ENCODE data around the gene CTSG. TPM values are rescaled to one million over a fixed set of nuclear protein-coding genes. Genes with fewer than 3 reads are reported as not detected.
"Not testable (repeated sequence)": the region's sequence is repeated elsewhere in the genome, so short reads cannot be mapped to it uniquely, and the experiment has no call there.

The CTSG gene
- total and polyA plus RNA-seq, 12 donors = 0.13 to 0.55 (median 0.39) TPM; not detected in 7

DNA sequence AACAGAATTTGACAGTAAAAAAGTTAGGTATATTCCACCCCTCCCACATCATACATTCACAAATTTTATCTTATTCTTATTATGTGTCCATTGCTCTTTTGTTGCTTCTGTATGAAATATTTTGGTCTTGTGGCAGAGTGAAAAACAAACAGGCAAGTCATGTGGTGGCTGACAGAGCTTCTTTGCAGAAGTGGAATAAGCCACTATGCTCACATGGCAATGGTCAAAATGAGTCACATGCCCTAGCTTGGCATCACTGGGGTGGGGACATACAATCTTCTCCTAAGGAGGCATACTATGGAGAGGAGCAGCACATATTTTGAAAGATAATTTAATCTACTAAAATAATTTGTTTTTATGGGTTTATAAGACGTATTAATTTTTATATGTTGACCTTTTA, 40.3 kb downstream of the CTSG start:
- Histone ChIP-seq H3K36me3 (replicated peaks in 1 of 2) (no peaks in the 10 kb centered on the region), H3K4me3 (no peak overlapping the region), H3K4me1 (replicated peaks in 1 of 2) (no peaks in the 10 kb centered on the region), H3K9me3 (replicated peaks in 1 of 3) (no peaks in the 10 kb centered on the region), H3K27me3 (no peaks in the 10 kb centered on the region), H3K27ac (no peak overlapping the region)
- intact Hi-C loops (cut with DNase I) = no loop called here
- DNase-seq = no peak
- WGBS, 4 donors = 35 to 58% (median 46%) methylated on average over 1 of the region's 1 CpG
- TF ChIP-seq, protein P1, sequence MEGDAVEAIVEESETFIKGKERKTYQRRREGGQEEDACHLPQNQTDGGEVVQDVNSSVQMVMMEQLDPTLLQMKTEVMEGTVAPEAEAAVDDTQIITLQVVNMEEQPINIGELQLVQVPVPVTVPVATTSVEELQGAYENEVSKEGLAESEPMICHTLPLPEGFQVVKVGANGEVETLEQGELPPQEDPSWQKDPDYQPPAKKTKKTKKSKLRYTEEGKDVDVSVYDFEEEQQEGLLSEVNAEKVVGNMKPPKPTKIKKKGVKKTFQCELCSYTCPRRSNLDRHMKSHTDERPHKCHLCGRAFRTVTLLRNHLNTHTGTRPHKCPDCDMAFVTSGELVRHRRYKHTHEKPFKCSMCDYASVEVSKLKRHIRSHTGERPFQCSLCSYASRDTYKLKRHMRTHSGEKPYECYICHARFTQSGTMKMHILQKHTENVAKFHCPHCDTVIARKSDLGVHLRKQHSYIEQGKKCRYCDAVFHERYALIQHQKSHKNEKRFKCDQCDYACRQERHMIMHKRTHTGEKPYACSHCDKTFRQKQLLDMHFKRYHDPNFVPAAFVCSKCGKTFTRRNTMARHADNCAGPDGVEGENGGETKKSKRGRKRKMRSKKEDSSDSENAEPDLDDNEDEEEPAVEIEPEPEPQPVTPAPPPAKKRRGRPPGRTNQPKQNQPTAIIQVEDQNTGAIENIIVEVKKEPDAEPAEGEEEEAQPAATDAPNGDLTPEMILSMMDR (IDR thresholded peaks at IDR 0.05) = no peak
- TF ChIP-seq POLR2A (IDR thresholded peaks at IDR 0.05) = no peak

DNA sequence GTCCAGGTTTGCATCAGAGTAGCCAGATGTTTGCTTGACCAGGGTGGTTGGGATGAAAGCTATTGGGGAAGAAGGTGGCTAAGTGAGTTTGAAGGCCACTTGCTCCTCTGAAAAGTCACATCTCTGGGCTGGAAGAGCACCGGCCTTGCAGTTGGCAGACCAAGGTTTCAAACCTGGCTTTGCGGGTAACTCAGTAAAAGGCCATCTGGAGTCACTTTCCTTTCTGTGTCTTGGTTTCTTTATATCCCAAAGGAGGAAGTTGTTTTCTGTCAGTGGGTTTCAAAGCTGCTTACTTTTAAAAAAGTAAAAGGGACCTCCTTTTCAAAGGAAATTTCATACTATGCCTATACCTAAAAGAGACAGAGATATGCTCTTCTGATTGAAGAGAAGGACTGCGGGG, 41.8 kb downstream of the CTSG start:
- Histone ChIP-seq H3K4me3 (no peak overlapping the region), H3K9me3 (replicated peaks in 1 of 3) (no peaks in the 10 kb centered on the region), H3K4me1 (replicated peaks in 1 of 2) (no peaks in the 10 kb centered on the region), H3K27ac (no peak overlapping the region), H3K27me3 (no peaks in the 10 kb centered on the region), H3K36me3 (replicated peaks in 1 of 2) (no peaks in the 10 kb centered on the region)
- intact Hi-C loops (cut with DNase I) = no loop called here
- TF ChIP-seq, protein P1 (IDR thresholded peaks at IDR 0.05) = no peak
- no peak for TF ChIP-seq POLR2A (IDR thresholded peaks at IDR 0.05)
- 35 to 51% (median 43%) methylated on average over 2 to 3 of the region's 3 CpGs for WGBS, 4 donors
- DNase-seq = no peak

DNA sequence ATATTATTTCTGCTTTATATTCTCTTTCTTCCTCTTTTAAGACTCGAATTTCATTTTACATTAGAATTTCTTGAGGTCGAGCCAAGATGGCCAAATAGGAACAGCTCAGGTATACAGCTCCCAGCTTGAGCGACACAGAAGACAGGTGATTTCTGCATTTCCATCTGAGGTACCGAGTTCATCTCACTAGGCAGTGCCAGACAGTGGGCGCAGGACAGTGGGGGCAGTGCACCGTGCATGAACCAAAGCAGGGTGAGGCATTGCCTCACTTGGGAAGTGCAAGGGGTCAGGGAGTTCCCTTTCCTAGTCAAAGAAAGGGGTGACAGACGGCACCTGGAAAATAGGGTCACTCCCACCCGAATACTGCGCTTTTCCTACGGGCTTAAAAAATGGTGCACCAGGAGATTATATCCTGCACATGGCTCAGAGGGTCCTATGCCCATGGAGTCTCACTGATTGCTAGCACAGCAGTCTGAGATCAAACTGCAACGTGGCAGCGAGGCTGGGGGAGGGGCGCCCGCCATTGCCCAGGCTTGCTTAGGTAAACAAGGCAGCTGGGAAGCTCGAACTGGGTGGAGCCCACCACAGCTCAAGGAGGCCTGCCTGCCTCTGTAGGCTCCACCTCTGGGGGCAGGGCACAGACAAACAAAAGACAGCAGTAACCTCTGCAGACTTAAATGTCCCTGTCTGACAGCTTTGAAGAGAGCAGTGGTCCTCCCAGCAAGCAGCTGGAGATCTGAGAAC, 50.0 kb downstream of the CTSG start:
- H3K36me3 ChIP-seq (replicated peaks in 1 of 2); DNase-seq; H3K4me1 ChIP-seq (replicated peaks in 1 of 2); H3K9me3 ChIP-seq (replicated peaks in 1 of 3); intact Hi-C loops (cut with DNase I); H3K27me3 ChIP-seq; H3K27ac ChIP-seq; H3K4me3 ChIP-seq: not testable (repeated sequence)
- WGBS, 4 donors = 72 to 80% (median 75%) methylated on average over 13 to 15 of the region's 15 CpGs

Other genes starting within 250 kb of the CTSG start
- 10 to 100 TPM in 5 of 9 donors, 1 to 10 TPM in 4; 3.9 to 34.0 (median 12.5) TPM for gene ADCY4, start 241.2 kb downstream of the CTSG start, total RNA-seq
- 10 to 100 TPM in 2 of 3 donors, 1 to 10 TPM in 1; 4.5 to 70.1 (median 45.8) TPM for gene ADCY4, start 241.2 kb downstream of the CTSG start, polyA plus RNA-seq
- 10 to 100 TPM in 1 of 9 donors, 1 to 10 TPM in 6, under 1 TPM in 2; 0.50 to 10.4 (median 3.6) TPM for gene RIPK3, start 236.3 kb downstream of the CTSG start, total RNA-seq
- 1 to 10 TPM; 1.5 to 8.0 (median 4.6) TPM for gene RIPK3, start 236.3 kb downstream of the CTSG start, polyA plus RNA-seq
- gene NFATC4, start 208.1 kb downstream of the CTSG start, total RNA-seq = 100 to 1,000 TPM in 2 of 9 donors, 10 to 100 TPM in 7; 17.0 to 164 (median 48.2) TPM
- gene NFATC4, start 208.1 kb downstream of the CTSG start, polyA plus RNA-seq = 100 to 1,000 TPM in 2 of 3 donors, 10 to 100 TPM in 1; 11.8 to 505 (median 390) TPM
- gene NYNRIN, start 177.2 kb downstream of the CTSG start, total RNA-seq = 10 to 100 TPM in 1 of 9 donors, 1 to 10 TPM in 8; 6.0 to 11.0 (median 7.0) TPM
- 1 to 10 TPM; 2.2 to 6.1 (median 3.4) TPM for gene NYNRIN, start 177.2 kb downstream of the CTSG start, polyA plus RNA-seq
- gene CBLN3, start 146.6 kb downstream of the CTSG start, total RNA-seq = 10 to 100 TPM in 4 of 9 donors, 1 to 10 TPM in 5; 5.0 to 43.6 (median 10.0) TPM
- 10 to 100 TPM in 2 of 3 donors, 1 to 10 TPM in 1; 3.9 to 35.7 (median 21.3) TPM for gene CBLN3, start 146.6 kb downstream of the CTSG start, polyA plus RNA-seq
- gene KHNYN, start 146.3 kb downstream of the CTSG start, total RNA-seq = 10 to 100 TPM; 30.2 to 76.9 (median 46.3) TPM
- gene KHNYN, start 146.3 kb downstream of the CTSG start, polyA plus RNA-seq = 10 to 100 TPM; 18.5 to 48.6 (median 36.2) TPM
- gene SDR39U1, start 133.5 kb downstream of the CTSG start, total RNA-seq = 100 to 1,000 TPM in 1 of 9 donors, 10 to 100 TPM in 8; 35.0 to 100 (median 74.4) TPM
- 100 to 1,000 TPM in 2 of 3 donors, 10 to 100 TPM in 1; 50.4 to 218 (median 162) TPM for gene SDR39U1, start 133.5 kb downstream of the CTSG start, polyA plus RNA-seq
- not detected for gene CMA1, start 68.0 kb downstream of the CTSG start, total RNA-seq
- gene CMA1, start 68.0 kb downstream of the CTSG start, polyA plus RNA-seq = not detected
- 1 to 10 TPM in 3 of 9 donors, under 1 TPM in 2, not detected in 4; 0.48 to 5.1 (median 1.0) TPM for gene GZMH, start 33.4 kb upstream of the CTSG start, total RNA-seq
- 1 to 10 TPM; 1.1 to 6.5 (median 2.7) TPM for gene GZMH, start 33.4 kb upstream of the CTSG start, polyA plus RNA-seq
- gene GZMB, start 57.9 kb upstream of the CTSG start, total RNA-seq = 1 to 10 TPM in 4 of 9 donors, under 1 TPM in 3, not detected in 2; 0.39 to 2.9 (median 1.1) TPM
- gene GZMB, start 57.9 kb upstream of the CTSG start, polyA plus RNA-seq = 1 to 10 TPM; 1.2 to 5.6 (median 2.1) TPM